ENCODE results near the gene FAM171A2.
"Not testable (repeated sequence)": the region's sequence is repeated elsewhere in the genome, so short reads cannot be mapped to it uniquely, and the experiment has no call there.

FAM171A2 gene

DNA sequence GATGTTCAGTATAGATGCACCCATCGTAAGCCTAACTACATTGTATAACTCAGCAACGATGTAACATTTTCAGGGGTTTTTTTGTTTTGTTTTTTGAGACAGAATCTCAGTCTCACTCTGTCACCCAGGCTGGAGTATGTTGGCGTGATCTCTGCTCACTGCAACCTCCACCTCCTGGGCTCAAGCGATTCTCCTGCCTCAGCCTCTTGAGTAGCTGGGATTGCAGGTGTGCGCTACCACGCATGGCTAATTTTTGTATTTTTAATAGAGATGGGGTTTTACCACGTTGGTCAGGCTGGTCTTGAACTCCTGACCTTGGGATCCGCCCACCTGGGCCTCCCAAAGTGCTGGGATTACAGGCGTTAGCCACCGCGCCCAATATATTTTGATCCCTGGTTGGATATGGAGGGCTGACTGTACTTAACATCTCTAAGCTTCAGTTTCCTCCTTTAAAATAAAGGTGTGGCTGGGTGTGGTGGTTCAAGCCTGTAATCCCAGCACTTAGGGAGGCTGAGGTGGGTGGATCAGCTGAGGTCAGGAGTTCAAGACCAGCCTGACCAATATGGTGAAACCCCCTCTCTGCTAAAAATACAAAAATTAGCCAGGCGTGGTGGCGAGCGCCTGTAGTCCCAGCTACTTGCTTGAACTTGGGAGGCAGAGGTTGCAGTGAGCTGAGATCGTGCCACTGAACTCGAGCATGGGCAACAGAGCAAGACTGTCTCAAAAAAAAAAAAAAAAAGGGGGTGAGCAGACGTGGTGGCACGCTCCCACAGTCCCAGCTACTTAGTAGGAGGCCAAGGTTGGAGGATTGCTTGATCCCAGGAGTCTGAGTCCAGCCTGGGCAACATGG, 16.2 kb downstream of the FAM171A2 start:
- not testable (repeated sequence) for DNase-seq (ENCODE audit: low read depth in 2 of 2)

DNA sequence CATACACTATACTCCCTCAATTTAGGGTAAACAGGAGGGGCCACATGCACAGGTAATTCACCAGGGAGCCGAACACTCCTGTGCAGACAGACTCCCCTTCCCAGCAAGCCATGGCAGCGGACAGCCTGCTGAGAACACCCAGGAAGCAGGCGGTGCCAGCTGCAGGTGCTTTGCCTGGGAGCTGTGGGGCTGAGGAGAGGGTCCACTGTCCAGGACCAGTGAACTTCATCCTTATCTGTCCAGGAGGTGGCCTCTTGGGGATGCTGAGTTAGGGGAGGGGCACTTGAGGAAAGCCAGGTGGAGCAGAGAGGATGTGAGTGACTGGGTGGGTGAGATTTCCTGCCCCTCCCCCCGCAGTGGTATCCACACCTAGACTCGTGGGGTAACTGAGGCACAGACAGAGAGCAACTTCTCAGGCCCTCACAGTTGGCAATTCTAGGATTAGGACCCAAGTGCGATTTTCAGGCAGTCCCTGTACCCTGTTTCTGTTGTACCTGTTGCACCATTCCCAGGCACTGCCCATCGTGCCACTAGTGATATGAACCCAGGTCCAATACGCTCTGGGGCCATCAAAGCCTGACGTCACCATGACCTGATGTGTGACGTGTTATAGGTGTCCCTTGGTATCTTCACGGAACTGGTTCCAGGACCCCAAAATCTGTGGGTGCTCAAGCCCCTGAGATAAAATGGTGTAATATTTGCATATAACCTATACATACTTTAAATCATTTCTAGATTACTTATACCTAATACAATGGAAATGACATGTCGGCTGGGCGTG, 17.4 kb downstream of the FAM171A2 start:
- no peak for DNase-seq (ENCODE audit: low read depth in 2 of 2)

DNA sequence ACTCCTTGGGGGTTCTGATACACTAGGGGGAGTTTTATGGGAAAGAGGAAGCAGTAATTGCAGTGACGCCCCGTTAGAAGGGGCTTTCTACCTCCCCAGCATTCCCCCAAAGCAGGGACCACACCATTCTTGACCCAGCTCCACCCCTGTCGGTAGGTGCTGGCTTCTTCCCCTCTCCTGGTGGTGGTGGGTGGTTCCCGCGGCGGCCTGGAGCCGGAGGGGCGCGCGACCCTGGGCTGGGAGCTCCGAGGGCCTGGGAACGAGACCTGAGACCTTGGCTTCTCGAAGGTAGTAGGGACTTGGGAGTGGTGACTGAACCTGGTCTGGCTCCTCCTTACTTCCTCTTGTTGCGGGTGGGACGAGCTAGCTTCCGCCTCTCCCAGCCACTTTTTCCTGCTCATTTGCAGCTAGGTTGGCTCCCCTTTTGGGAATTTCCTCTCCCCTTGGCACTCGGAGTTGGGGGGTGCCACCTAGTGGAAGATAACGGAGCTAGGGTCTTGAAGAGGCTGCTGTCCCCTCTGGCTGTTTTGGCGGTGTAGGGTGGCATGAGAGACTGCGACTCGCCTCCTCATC, 18.1 kb downstream of the FAM171A2 start:
- no peak for DNase-seq (ENCODE audit: low read depth in 2 of 2)

DNA sequence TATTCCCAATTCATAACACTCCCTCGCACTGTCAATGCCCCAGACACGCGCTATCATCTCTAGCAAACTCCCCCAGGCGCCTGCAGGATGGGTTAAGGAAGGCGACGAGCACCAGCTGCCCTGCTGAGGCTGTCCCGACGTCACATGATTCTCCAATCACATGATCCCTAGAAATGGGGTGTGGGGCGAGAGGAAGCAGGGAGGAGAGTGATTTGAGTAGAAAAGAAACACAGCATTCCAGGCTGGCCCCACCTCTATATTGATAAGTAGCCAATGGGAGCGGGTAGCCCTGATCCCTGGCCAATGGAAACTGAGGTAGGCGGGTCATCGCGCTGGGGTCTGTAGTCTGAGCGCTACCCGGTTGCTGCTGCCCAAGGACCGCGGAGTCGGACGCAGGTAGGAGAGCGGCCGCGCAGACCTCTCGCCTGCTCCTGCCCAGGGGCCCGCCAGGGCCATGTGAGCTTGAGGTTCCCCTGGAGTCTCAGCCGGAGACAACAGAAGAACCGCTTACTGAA, 18.7 kb downstream of the FAM171A2 start, which contains the start of gene GRN:
Gene GRN (plus strand): TSS at position 364 of the 515 bp plus-strand sequence. CDS start 3,863 bp downstream, outside the sequence.
- DNase-seq (ENCODE audit: low read depth in 2 of 2): peak; percentile 78 to 82

DNA sequence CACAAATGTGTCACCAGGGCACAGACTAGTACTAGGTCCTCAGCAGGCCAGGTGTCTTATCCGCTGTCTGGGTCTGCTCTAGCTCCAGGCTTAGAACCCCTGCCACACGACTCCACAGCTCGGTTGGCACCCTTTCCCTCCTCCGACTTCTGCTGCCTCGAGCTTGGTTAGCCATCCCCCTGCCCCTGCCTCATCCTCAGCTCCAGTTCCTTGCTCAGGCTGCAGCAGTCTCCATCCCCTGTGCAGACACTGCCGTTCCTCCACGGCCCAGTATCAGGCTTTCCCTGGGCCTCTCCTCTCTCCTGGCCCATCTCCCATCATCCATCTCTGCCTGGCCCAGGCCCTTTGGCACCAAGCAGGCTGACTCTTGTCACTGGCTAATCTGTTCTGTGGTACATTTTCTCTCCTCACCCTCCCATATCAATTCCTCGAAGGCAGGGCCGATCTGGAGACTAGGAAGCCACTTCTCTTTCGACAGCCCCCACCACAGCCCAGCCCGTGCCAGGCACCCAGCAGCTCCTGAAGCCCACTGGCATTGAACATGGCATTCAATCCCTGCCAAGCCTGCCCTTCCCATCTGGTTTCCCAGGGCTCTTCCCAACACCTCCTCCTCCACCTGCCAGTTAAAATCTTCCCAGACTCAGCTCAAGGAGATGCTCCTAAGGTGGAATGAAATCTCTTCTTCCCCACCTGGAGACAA, 20.0 kb downstream of the FAM171A2 start:
- no peak for DNase-seq (ENCODE audit: low read depth in 2 of 2)

DNA sequence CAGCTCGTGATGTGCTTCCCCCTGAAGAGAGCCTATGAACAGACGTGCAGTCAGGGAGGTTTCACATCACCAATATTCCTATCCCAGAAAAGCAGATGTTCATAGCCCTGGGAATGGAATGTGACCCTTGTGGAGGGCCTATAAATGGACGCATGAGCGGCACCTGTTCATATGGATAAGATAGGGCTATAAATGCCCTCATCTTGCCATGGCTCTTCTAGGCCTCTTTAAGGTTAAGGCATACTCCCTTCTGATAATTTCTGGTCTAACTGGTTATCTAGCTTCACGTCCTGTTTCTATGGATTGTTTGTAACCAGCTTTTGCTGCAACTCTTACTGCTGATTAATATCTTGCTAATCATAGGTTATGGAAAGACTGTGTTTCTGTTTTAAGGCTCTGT, 23.1 kb downstream of the FAM171A2 start:
- DNase-seq (ENCODE audit: low read depth in 2 of 2): not testable (repeated sequence)

DNA sequence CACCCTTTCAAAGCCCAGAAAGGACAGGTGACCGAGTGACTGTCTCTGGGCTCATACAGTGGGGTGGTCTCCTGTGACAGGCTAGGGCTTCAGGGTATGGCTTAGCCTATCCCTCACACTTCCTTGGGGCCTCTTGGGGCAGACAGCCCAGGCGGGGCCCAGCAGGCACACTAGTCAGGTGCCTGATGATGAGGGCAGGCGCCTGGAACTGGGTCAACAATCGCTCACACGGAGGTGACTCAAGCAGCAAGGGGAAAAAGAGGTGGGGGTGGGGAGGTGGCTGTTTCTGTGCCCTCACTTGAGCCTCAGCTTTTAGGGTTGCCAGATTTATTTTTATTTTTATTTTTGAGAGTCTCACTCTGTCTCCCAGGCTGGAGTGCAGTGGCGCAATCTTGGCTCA, 25.0 kb downstream of the FAM171A2 start:
- no peak for DNase-seq (ENCODE audit: low read depth in 2 of 2)

DNA sequence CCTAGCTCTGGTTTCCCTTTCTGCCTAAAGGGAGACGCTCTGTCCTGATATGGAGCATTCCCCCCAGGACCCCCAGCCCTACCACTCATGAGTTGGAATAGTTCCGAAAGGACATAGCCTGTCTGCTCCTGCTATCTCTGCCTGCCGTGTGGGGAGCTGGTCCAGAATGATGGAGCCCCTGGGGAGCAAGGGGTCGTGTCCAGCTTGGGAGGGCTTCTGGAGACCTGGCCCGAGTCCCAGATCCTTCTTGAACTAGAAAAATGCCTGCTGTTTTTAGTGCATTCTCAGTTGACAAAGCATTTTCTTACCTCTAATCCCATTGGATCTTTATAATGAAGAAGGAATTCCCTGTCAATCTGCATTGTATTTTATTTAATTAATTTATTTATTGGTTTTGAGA, 27.7 kb downstream of the FAM171A2 start:
- DNase-seq (ENCODE audit: low read depth in 2 of 2): no peak

DNA sequence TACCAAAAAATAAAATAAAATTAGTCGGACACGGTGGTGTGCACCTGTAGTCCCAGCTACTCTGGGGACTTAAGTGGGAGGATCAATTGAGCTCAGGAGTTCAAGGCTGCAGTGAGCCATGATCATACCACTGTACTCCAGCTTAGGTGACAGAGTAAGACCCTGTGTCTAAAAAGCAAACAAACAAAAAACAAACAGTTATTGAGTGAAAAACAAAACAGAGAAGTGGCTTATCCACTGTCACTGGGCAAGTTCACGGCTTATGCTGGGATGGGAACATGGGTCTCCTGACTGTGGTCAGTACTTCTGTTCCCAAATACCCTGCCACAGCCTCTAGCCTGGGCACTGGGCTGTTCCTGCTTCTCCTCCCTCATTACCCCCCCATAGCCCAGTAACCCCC, 28.1 kb downstream of the FAM171A2 start:
- no peak for DNase-seq (ENCODE audit: low read depth in 2 of 2)

DNA sequence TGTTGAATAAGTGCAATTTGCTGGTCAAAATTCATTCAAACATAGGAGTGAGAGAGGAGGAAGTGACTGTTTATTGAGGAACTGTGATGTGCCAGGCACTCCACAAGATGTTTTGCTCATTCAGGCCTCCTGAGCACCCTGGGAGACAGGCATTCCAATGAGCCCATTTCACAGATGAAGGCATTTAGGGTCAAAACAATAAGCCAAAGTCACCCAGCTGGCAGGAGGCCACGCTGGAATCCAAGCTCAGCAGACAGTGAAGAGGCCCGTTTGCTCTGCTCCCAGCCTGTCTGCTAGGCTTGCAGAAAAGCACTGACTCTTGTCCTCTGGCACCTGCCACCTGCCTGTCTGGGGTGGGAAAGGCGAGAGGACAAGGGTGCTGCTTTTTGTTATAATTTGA, 28.9 kb downstream of the FAM171A2 start:
- no peak for DNase-seq (ENCODE audit: low read depth in 2 of 2)

DNA sequence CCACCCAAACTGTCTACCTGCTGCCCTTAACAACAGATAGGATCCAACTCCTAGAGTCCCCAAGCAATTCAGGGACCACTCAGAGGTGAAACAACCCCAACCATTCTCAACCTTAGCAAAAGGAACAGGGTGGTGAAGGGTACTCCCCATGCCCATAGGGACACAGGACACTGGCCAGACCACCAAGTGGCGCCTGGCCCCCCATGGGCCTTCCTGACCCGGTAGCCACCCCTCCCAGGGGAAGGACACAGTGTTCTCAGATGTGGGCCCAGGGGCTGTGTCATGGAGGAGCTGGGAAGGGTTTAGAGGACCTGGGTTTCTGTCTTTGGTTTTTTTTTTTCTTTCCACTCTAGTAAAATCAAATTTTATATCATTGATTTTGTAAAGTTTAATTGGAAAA, 29.3 kb downstream of the FAM171A2 start:
- no peak for DNase-seq (ENCODE audit: low read depth in 2 of 2)

DNA sequence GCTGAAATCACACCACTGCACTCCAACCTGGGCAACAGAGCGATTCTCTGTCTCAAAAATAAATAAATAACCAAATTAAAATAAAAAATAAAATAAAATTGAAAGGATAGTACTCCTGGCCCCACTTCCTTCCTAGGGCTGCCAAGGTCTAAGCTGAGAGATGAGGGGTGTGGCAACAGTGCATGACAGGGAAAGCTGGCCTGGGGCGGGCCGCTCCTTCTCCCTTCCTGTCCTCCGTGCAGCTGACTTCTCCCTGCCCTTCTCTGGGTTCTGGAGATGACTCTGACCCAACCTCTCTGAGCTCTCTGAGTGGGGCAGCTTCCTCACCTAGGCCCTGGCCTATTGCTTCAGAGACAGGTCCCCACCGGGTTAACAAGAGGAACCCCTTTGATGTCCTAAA, 30.3 kb downstream of the FAM171A2 start:
- no peak for DNase-seq (ENCODE audit: low read depth in 2 of 2)

DNA sequence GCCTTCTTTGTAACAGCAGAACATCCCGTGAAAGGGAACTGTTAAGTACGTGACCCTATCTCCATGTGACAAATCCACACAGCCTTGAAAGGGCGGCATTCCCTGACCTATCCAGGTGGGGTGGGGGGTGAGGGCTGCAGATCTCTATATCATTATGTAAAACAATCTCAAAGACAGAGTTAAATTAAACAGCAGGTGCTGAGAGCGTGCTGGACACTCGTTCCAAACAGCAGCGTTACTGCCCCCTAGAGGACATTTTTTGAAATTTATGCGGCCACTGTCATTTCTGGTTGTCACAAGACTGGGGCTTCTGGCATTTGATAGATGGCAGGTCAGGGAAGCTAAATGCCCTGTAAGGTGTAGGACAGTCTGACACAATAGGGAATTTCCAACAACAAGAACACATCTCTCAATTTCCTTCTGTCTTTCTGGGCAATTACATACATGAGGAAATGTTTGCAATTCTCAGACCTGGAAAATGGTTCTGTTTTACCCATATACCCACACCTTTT, 32.3 kb downstream of the FAM171A2 start:
- DNase-seq (ENCODE audit: low read depth in 2 of 2): peak; percentile 45 to 53

DNA sequence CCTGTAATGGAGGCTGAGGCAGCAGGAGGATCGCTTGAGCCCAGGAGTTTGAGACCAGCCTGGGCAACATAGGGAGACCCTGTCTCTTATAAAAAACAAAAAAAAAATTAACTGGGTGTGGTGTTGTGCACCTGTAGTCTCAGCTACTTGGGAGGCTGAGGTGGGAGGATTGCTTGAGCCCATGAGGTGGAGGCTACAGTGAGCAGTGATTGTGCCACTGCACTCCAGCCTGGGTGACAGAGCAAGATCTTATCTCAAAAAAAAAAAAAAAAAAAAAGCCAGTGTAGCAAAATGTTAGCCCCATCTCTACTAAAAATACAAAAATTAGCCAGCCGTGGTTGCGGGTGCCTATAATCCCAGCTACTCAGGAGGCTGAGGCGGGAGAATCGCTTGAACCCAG, 33.4 kb downstream of the FAM171A2 start:
- DNase-seq (ENCODE audit: low read depth in 2 of 2): not testable (repeated sequence)

DNA sequence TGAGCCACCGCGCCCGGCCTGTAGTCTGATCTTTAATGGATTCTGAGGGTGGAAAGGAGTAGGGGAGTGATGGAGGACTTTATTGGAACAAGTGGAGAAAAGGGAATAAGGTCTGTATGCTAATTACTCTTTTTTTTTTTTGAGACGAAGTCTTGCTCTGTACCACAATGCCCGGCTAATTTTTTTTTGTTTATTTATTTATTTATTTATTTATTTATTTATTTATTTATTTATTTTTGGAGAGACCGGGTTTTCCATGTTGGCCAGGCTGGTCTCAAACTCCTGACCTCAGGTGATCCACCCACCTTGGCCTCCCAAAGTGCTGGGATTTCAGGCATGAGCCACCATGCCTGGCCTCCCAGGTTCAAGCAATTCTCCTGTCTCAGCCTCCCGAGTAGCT, 34.1 kb downstream of the FAM171A2 start:
- DNase-seq (ENCODE audit: low read depth in 2 of 2): not testable (repeated sequence)

DNA sequence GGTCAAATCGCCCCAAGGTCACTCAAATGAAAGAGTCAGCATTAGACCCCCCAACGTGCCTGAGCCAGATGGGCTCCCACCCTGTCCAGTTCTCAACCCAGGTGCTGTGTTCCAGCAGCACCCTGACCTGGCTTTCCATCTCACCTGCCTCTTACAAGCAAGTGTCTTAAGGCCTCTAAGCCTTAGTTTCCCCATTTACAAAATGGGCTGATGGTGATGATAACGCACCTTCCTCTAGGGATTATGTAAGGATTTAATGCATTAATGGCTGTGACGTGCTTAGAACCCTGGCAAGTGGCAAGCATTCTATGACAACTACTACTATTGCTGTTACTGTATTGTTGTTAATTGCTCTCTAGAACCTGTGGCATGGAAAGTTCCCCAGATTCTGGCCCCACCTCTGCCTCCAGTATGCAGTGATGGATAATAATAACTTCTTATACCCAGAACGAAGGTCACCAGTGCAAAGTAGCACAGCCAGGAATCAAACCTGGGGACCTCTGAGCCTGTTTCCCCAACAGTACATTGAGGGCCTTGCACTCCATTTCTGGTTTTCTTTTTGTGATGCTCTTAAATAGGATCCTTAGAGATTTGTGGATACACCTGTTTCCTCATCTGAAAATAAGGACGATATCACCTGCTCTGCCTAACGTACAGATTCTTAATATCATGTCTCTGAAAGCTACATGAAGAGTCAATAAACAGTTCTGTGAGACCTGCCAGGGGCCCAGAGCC, 35.8 kb downstream of the FAM171A2 start:
- DNase-seq (ENCODE audit: low read depth in 2 of 2): no peak

DNA sequence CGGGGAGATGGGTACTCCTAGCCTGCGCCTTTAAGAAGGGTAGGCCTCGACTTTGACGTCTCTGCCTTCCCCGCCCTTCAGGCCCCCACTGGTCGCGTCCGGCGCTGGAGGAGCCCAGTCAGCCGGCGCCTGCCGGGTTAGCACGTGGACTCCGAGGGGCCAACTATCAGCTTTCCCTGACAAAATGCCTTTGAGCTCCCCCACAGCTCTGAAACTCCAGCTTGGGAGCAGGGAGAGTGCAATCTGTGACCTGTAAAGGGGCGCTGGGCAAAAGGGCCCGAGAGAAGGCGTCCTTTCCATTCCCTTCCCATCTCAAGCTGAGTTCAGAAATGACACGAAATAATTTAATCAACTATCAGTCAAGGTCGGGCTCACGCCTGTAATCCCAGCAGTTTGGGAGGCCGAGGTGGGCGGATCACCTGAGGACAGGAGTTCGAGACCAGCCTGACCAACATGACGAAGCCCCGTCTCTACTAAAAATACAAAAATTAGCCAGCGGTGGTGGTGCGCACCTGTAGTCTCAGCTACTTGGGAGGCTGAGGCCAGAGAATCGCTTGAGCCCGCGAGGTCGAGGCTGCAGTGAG, 36.7 kb downstream of the FAM171A2 start:
- DNase-seq (ENCODE audit: low read depth in 2 of 2): peak; percentile 90 to 94

DNA sequence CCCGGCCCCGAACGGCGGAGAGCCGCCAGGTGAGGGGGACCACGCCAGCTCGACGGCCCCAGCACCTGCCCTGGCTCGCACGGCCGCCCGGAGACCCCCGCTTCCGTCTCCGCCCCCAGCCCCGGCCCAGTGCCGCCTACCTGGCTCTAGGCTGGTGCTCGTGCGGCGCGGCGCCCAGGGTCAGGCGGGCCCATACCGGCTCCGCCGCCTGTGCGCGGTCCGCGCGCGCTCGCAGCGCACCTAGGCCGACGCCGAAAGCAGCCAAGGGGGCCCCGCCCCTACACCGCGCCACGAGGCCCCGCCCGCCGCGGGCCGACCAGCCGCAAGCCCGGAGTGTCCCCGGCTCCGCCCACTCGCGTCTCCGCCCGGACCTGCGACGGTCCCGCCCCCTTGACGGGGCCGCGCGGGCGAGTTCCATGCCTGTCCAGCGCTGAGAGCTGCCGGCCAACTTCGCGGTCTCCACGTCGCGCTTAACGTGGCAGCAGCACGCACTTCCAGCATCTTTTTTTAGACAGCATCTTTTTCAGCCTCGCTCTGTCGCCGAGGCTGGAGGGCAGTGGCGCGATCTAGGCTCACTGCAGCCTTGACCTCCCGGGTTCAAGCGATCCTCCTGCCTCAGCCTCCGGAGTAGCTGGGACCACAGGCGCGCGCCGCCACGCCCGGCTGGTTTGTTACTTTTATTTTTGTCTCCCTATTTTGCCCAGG, 38.9 kb downstream of the FAM171A2 start, which contains the start of gene SLC25A39:
Gene SLC25A39 (minus strand): TSS at position 253 of the 705 bp plus-strand sequence. CDS start 1,261 bp downstream, outside the sequence.
- peak; percentile 93 to 94 for DNase-seq (ENCODE audit: low read depth in 2 of 2)

DNA sequence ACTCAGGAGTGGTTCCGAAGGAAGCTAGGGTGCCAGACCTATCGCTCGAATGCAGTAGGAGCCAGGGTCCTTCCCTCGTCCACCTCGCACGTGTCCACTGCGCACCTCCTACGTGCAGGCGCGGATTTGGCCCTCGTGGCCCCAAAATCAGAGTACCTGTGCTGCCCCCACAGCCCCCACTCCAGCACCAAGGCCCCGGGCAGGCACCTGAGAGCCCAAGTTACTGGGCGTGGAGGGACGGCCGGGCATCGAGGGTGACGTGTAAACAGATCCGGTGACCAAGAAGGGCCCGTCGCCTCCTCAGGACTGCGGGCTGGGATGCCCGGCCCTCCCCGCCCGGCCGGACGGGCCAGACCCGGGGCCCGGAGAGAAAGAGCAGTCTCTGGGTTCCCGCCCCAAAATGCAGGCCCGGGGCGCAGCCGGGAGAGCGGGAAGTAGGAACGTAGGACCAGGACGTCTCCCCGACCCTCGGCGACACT, 39.5 kb downstream of the FAM171A2 start:
- DNase-seq (ENCODE audit: low read depth in 2 of 2): no peak
